Measurements from ENCODE around the gene HMX3.
"Not testable (repeated sequence)": the region's sequence is repeated elsewhere in the genome, so short reads cannot be mapped to it uniquely, and the experiment has no call there.

- TF ChIP-seq CTCF, EP300, POLR2A, POLR2AphosphoS5 (IDR thresholded peaks at IDR 0.05): not testable (repeated sequence)
Observed at GRCh38 chr10:123178390-123178789, 42.6 kb downstream of the HMX3 start.
